OCI-LY3 (cell line): ENCODE measurements around the gene ZNF827.

Experiments
- H2AFZ ChIP-seq: fragments of 200-600, 300-600 bp; shearing (Covaris generic); 2 replicates; pipeline ENCODE4 v1.6.0; 2014; ENCODE audit warnings: antibody characterized with exemption, low read depth, low read length
- H3K27ac ChIP-seq: fragments of 200-600, 300-600 bp; sonication (generic); 2 replicates; pipeline ENCODE4 v1.5.1; 2014; ENCODE audit warnings: mild to moderate bottlenecking, low read length, moderate library complexity, mixed read lengths
- H3K27me3 ChIP-seq: fragments of 200-600, 300-600 bp; sonication (generic); 2 replicates; pipeline ENCODE4 v1.6.1; 2014; ENCODE audit warnings: low read depth, low read length, mixed read lengths
- H3K36me3 ChIP-seq: fragments of 200-600, 300-600 bp; sonication (generic); replicated peaks from 2 replicates; pipeline ENCODE3; 2014; ENCODE audit warnings: low read depth, low read length, mixed read lengths
- H3K4me1 ChIP-seq: fragments of 300-600, 200-600 bp; sonication (generic); 2 replicates; pipeline ENCODE4 v1.6.1; 2014; ENCODE audit warnings: low read length, mixed read lengths
- H3K4me2 ChIP-seq: fragments of 200-600, 300-600 bp; sonication (generic); 2 replicates; pipeline ENCODE4 v1.6.1; 2014; ENCODE audit warnings: low read length, mixed read lengths
- H3K4me3 ChIP-seq: fragments of 300-600, 200-600 bp; sonication (generic); 2 replicates; pipeline ENCODE4 v1.5.1; 2014; ENCODE audit warnings: antibody characterized with exemption, mild to moderate bottlenecking, low read length, moderate library complexity
- H3K79me2 ChIP-seq: fragments of 300-600, 200-600 bp; shearing (Covaris generic); 2 replicates; pipeline ENCODE4 v1.6.1; 2014; ENCODE audit warnings: mild to moderate bottlenecking, low read length, mixed read lengths
- H3K9ac ChIP-seq: fragments of 300-600, 200-600 bp; shearing (Covaris generic); 2 replicates; pipeline ENCODE4 v1.6.0; 2014; ENCODE audit warnings: mild to moderate bottlenecking, low read length, moderate library complexity
- H3K9me3 ChIP-seq: fragments of 200-600, 300-600 bp; shearing (Covaris generic); 2 replicates; pipeline ENCODE4 v1.6.1; 2014; ENCODE audit warnings: low read length, mixed read lengths; ENCODE audit not compliant: insufficient read depth
- H4K20me1 ChIP-seq: fragments of 200-600, 300-600 bp; sonication (generic); 2 replicates; pipeline ENCODE4 v1.6.1; 2016; ENCODE audit warnings: low read length, mixed read lengths; ENCODE audit not compliant: insufficient read depth
- CTCF ChIP-seq: fragments of 200-600, 300-600 bp; sonication (generic); IDR thresholded peaks from 2 replicates; pipeline ENCODE4 v1.5.1; 2014; ENCODE audit warnings: antibody characterized with exemption, low read length, low read depth
- EZH2phosphoT487 ChIP-seq: fragments of 200-600 bp; shearing (Covaris generic); IDR thresholded peaks from 2 replicates; pipeline ENCODE4 v1.6.1; 2018; ENCODE audit warnings: antibody characterized with exemption, mixed run types, low read depth

Gene ZNF827

GRCh38 chr4:145766273-145766672 is 172.3 kb downstream of the ZNF827 start:
- no peak overlapping the region for H2AFZ ChIP-seq
- TF ChIP-seq EZH2phosphoT487 = no peak
- no peak for TF ChIP-seq CTCF
- no peak overlapping the region for H3K9ac ChIP-seq

DNA sequence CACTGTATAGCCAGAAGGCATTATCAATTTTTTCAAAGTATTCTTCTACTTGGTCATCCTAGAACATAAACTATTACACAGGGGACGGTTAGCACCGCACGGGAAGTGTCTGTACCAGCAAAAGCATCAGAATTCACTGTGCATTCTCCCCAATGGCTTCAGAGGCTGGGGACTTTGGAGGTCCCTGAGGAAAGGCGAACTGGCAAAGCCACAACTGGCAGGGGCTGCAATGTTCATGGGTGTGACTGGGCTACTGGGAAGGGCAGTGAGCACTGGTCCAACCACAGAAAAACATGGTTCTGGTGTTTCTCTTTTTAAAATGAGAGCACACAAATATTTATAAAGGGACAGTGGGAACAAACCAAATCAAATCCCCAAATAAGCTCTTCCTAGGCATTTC is 175.2 kb downstream of the ZNF827 start:
- Histone ChIP-seq H3K27me3 (no peaks in the 10 kb centered on the region), H3K9me3 (no peaks in the 10 kb centered on the region), H3K4me1 (no peaks in the 10 kb centered on the region), H3K4me3 (no peak overlapping the region), H3K4me2 (no peak overlapping the region), H3K9ac (no peak overlapping the region), H4K20me1 (no peaks in the 10 kb centered on the region), H3K79me2 (no peaks in the 10 kb centered on the region), H3K27ac (no peak overlapping the region), H2AFZ (no peak overlapping the region), H3K36me3 (peaks cover 67% of the 10 kb centered on the region)
- no peak for TF ChIP-seq EZH2phosphoT487
- no peak for TF ChIP-seq CTCF

More at GRCh38 chr4:145766273-145766672, 172.3 kb downstream of the ZNF827 start:
- H4K20me1 ChIP-seq = no peaks in the 10 kb centered on the region; the same call in 1 of the 2 replicates
- no peaks in the 10 kb centered on the region for H3K27me3 ChIP-seq
- no peaks in the 10 kb centered on the region for H3K9me3 ChIP-seq
- no peak overlapping the region for H3K27ac ChIP-seq
- H3K79me2 ChIP-seq = no peaks in the 10 kb centered on the region
- no peak overlapping the region for H3K4me3 ChIP-seq
- H3K4me1 ChIP-seq = peaks cover 9% of the 10 kb centered on the region
- H3K36me3 ChIP-seq = peaks cover 58% of the 10 kb centered on the region
- no peak overlapping the region for H3K4me2 ChIP-seq

GRCh38 chr4:145762719-145763118 is 175.9 kb downstream of the ZNF827 start:
- Histone ChIP-seq H4K20me1 (no peaks in the 10 kb centered on the region), H3K9me3 (no peaks in the 10 kb centered on the region), H3K27me3 (no peaks in the 10 kb centered on the region), H3K36me3 (peaks cover 62% of the 10 kb centered on the region), H3K4me2 (no peak overlapping the region), H2AFZ (no peak overlapping the region), H3K4me3 (no peak overlapping the region), H3K4me1 (no peaks in the 10 kb centered on the region), H3K27ac (no peak overlapping the region), H3K79me2 (no peaks in the 10 kb centered on the region), H3K9ac (no peak overlapping the region)
- TF ChIP-seq CTCF (no peak), EZH2phosphoT487 (no peak)

DNA sequence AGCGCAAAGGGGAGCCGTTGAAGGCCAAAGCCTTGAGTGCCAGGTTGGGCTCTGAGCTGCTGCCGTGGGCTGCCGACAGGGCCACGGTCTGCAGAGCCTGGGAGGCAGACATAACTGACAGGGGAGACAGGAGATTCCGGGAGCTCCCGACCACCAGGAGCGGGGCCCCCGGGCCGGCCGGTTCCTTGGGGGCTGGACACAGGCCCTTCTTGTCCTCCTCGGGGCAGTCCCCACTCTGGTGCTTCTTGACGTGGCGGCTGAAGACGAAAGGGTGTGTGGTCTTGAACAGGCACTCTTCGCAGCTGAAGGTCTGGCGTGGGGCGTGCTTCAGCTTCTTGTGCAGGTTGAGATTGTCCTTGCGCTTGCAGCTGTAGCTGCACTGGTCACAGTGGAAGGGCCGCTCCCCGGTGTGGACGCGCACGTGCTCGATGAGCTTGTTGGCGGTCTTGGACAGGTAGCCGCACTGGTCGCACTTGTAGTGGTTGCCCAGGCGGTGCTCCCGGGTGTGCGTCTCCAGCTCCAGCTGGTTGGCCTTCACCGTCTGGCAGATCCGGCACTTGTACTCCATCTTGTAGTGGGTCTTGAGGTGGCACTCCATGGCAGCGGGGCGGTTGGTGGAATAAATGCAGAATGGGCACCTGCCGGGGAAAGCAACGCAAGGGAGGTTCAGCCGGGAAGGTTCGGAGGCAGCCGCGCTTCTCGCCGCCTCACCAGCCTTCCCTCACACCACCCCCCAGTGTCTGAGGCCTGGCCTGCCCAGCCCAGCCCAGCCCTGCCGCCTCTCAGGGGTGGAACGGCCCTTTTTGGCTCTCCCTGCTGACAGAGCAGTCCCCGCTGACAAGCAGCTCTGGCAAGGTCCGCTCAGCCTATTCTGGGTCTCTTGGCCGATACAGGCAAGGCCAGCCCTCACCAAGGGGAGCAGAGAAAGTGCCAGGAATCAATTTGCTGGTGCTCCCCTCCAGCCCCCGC is 177.4 kb downstream of the ZNF827 start:
- no peaks in the 10 kb centered on the region for H3K79me2 ChIP-seq
- H4K20me1 ChIP-seq = no peaks in the 10 kb centered on the region
- no peak overlapping the region for H3K4me2 ChIP-seq
- no peaks in the 10 kb centered on the region for H3K27me3 ChIP-seq
- H3K27ac ChIP-seq = no peak overlapping the region
- no peaks in the 10 kb centered on the region for H3K4me1 ChIP-seq
- no peak overlapping the region for H2AFZ ChIP-seq
- H3K36me3 ChIP-seq = peaks cover 50% of the 10 kb centered on the region
- TF ChIP-seq CTCF (no peak), EZH2phosphoT487 (no peak)
- H3K4me3 ChIP-seq = no peak overlapping the region
- no peak overlapping the region for H3K9ac ChIP-seq
- H3K9me3 ChIP-seq = no peaks in the 10 kb centered on the region
